Endothelial cell of umbilical vein (primary cell): Measurements from ENCODE around the gene PLEKHA5. TPM values are rescaled to one million over a fixed set of nuclear protein-coding genes. Genes with fewer than 3 reads are reported as not detected.

ENCODE experiments used
- BruUV-seq: library from RNA; stranded (reverse); fragments of 400-500 nt; replicated peaks from 2 replicates; lab custom pipeline; 2021; lab: Mats Ljungman, UMichigan
- CTCF ChIA-PET: fragments of 300-600, 350-600 bp; sonication (Branson Sonifier 250); formaldehyde crosslinking; loops from one replicate; lab custom pipeline; 2021; ENCODE audit warnings: antibody characterized with exemption, inconsistent platforms; lab: Charles Lee
- POLR2A ChIA-PET: fragments of 300-600, 350-600 bp; sonication (Branson Sonifier 250); formaldehyde crosslinking; loops from one replicate; lab custom pipeline; 2021; ENCODE audit warnings: antibody characterized with exemption, inconsistent platforms; lab: Charles Lee
- DNase-seq: peaks from one replicate; pipeline ENCODE4 v3.0.0-alpha.2; 2011; ENCODE audit warnings: low read depth, low spot score
- FAIRE-seq: peaks from 2 replicates; lab custom pipeline; 2011; peaks lifted over from hg19 to GRCh38; lab: Jason Lieb, UNC
- H2AFZ ChIP-seq: 2 replicates; pipeline ENCODE4 v1.6.0; 2012; ENCODE audit warnings: low read depth, low read length, control low read depth, inconsistent platforms
- H3K27ac ChIP-seq: 2 replicates; pipeline ENCODE4 v1.5.1; 2011; ENCODE audit warnings: low read depth, mild to moderate bottlenecking, control low read depth, low read length, moderate library complexity; ENCODE audit not compliant: insufficient read depth
- H3K27me3 ChIP-seq, 2 experiments: 2 replicates each; pipeline versions ENCODE4 v1.6.0 to v1.6.1; 2011; ENCODE audit warnings: low read length in 2 of 2, mixed read lengths in 1 of 2; ENCODE audit not compliant: control insufficient read depth in 2 of 2, insufficient read depth in 2 of 2
- H3K36me3 ChIP-seq, 2 experiments: 2 replicates in 1 of 2; 3 replicates in 1 of 2; pipeline ENCODE4 v1.5.1; 2011; ENCODE audit warnings: low read length in 2 of 2, mild to moderate bottlenecking in 1 of 2, moderate library complexity in 1 of 2; ENCODE audit not compliant: control insufficient read depth in 2 of 2, insufficient read depth in 2 of 2; ENCODE audit errors: extremely low read depth in 1 of 2
- H3K4me1 ChIP-seq: 3 replicates; pipeline ENCODE4 v1.5.1; 2011; ENCODE audit warnings: mild to moderate bottlenecking, low read length; ENCODE audit not compliant: control insufficient read depth, insufficient read depth; ENCODE audit errors: extremely low read depth
- H3K4me2 ChIP-seq: 2 replicates; pipeline ENCODE4 v1.6.1; 2011; ENCODE audit warnings: low read length, control low read depth, mixed read lengths; ENCODE audit not compliant: insufficient read depth
- H3K4me3 ChIP-seq, 3 experiments: fragments of 200-600 bp in 1 of 3; sonication (generic), shearing (Covaris generic) in 1 of 3; replicated peaks in 1 of 3; 2 replicates each; pipeline ENCODE4 v1.5.1; 2011 to 2016; ENCODE audit warnings: control low read depth in 3 of 3, low read length in 3 of 3, mild to moderate bottlenecking in 2 of 3, inconsistent platforms in 1 of 3, low read depth in 1 of 3, moderate library complexity in 1 of 3; ENCODE audit not compliant: insufficient read depth in 1 of 3
- H3K79me2 ChIP-seq: 2 replicates; pipeline ENCODE4 v1.6.0; 2012; ENCODE audit warnings: low read length, inconsistent platforms; ENCODE audit not compliant: control insufficient read depth, insufficient read depth
- H3K9ac ChIP-seq: replicated peaks from 2 replicates; pipeline ENCODE3; 2011; ENCODE audit warnings: low read length, control low read depth; ENCODE audit not compliant: insufficient read depth; ENCODE audit errors: extremely low read depth
- H3K9me1 ChIP-seq: replicated peaks from 3 replicates; pipeline ENCODE4 v1.6.0; 2011; ENCODE audit warnings: mild to moderate bottlenecking, low read length; ENCODE audit not compliant: control insufficient read depth, insufficient read depth; ENCODE audit errors: extremely low read depth
- H3K9me3 ChIP-seq: replicated peaks from 2 replicates; pipeline ENCODE4 v1.5.1; 2012; ENCODE audit warnings: low read length, inconsistent platforms; ENCODE audit not compliant: control insufficient read depth, insufficient read depth
- H4K20me1 ChIP-seq: replicated peaks from 2 replicates; pipeline ENCODE3; 2011; ENCODE audit warnings: mild to moderate bottlenecking, low read length; ENCODE audit not compliant: control insufficient read depth, insufficient read depth; ENCODE audit errors: extremely low read depth
- CTCF ChIP-seq, 2 donors: IDR thresholded peaks; 1 replicate in 1 of 2; 2 replicates in 1 of 2; pipeline ENCODE4 v1.5.1; 2011; ENCODE audit warnings: low read length in 2 of 2, mild to moderate bottlenecking in 2 of 2, moderate library complexity in 2 of 2, control low read depth in 1 of 2, inconsistent platforms in 1 of 2, low read depth in 1 of 2; ENCODE audit not compliant: insufficient read depth in 1 of 2; ENCODE audit errors: extremely low read depth in 1 of 2
- EZH2 ChIP-seq: IDR thresholded peaks from 2 replicates; pipeline ENCODE4 v1.6.1; 2012; ENCODE audit warnings: borderline replicate concordance, low read depth, mild to moderate bottlenecking, moderate library complexity, low read length, inconsistent platforms; ENCODE audit not compliant: severe bottlenecking
- FOS ChIP-seq: IDR thresholded peaks from 2 replicates; pipeline ENCODE4 v1.6.1; 2011; ENCODE audit warnings: mild to moderate bottlenecking, low read length, moderate library complexity, borderline replicate concordance; ENCODE audit not compliant: insufficient read depth
- GATA2 ChIP-seq: IDR thresholded peaks from 2 replicates; pipeline ENCODE4 v1.7.0; 2011; ENCODE audit warnings: low read depth, mild to moderate bottlenecking, moderate library complexity, mixed read lengths, low read length; ENCODE audit not compliant: insufficient read length, insufficient read depth
- JUN ChIP-seq: IDR thresholded peaks from 2 replicates; pipeline ENCODE4 v1.6.1; 2011; ENCODE audit warnings: borderline replicate concordance, low read depth; ENCODE audit not compliant: insufficient read length, insufficient read depth
- MAX ChIP-seq: IDR thresholded peaks from 2 replicates; pipeline ENCODE4 v1.6.1; 2011; ENCODE audit not compliant: insufficient read depth, insufficient read length
- MYC ChIP-seq: IDR thresholded peaks from one replicate; pipeline ENCODE4 v1.6.1; 2011; ENCODE audit warnings: mild to moderate bottlenecking, low read depth, low read length
- POLR2A ChIP-seq: IDR thresholded peaks from 2 replicates; pipeline ENCODE4 v1.6.1; 2012; ENCODE audit warnings: low read depth, mild to moderate bottlenecking, control low read depth, low read length
- POLR2AphosphoS5 ChIP-seq: IDR thresholded peaks from 2 replicates; pipeline ENCODE4 v1.6.1; 2012; ENCODE audit warnings: low read depth, mild to moderate bottlenecking, control low read depth, low read length, moderate library complexity; ENCODE audit not compliant: insufficient read depth
- dilution Hi-C: fragments of 300-500 bp; cut with MboI; formaldehyde crosslinking; loops from one replicate; pipeline ENCODE4 v1.15.0; 2019; ENCODE audit warnings: low sequenced_read_pairs; ENCODE audit not compliant: extremely low pct_ligation_motif_present
- intact Hi-C: fragments of 100-400 bp; cut with micrococcal nuclease; formaldehyde crosslinking; loops from one replicate; pipeline ENCODE4 v1.10.0; 2022
- polyA plus RNA-seq, 4 experiments: library from polyadenylated mRNA; depleted of rRNA in 3 of 4; stranded (reverse) in 3 of 4; unstranded in 1 of 4; fragments of >200 nt; gene quantifications; 2 replicates each; pipeline versions ENCODE4 v1.2.1 to v1.2.3, GENCODE V29; 2011 to 2012; ENCODE audit warnings: missing spikeins in 1 of 4
- total RNA-seq: library from RNA; stranded (reverse); gene quantifications from 2 replicates; pipeline ENCODE4 v1.2.3, GENCODE V29; 2021

The PLEKHA5 gene
- total and polyA plus RNA-seq, 2 donors (not counting 3 experiments of a cell fraction or from before 2014, with no cell fraction given) = 2.5 to 12.7 TPM

GRCh38 chr12:19095756-19096480, 33.6 kb upstream of the PLEKHA5 start:
- Histone ChIP-seq H3K79me2 (no peaks in the 10 kb centered on the region), H4K20me1 (no peaks in the 10 kb centered on the region), H3K27ac (no peak overlapping the region), H3K4me3 (no peak overlapping the region), H3K9ac (no peak overlapping the region), H2AFZ (no peak overlapping the region), H3K9me3 (no peaks in the 10 kb centered on the region), H3K27me3 (no peaks in the 10 kb centered on the region), H3K4me2 (no peak overlapping the region), H3K36me3 (no peaks in the 10 kb centered on the region), H3K4me1 (no peaks in the 10 kb centered on the region), H3K9me1 (no peaks in the 10 kb centered on the region)
- TF ChIP-seq GATA2 (no peak), MAX (no peak), FOS (peak; percentile 19), EZH2 (no peak), MYC (no peak), POLR2AphosphoS5 (no peak)
- ChIA-PET CTCF (interaction anchor here (1.0 to 1.6 kb wide), 2 partner anchors 14 to 90 kb away, joined by 3 to 4 read pairs; no protein-coding TSS in a partner anchor), POLR2A (no interaction called here)
- dilution Hi-C loops (no loop called here), intact Hi-C loops (no loop called here)
- FAIRE-seq (no peak), DNase-seq (no peak)
- BruUV-seq = no TSS peak

GRCh38 chr12:19105463-19105862, 24.1 kb upstream of the PLEKHA5 start:
- Histone ChIP-seq H3K79me2 (no peaks in the 10 kb centered on the region), H3K36me3 (no peaks in the 10 kb centered on the region), H4K20me1 (no peaks in the 10 kb centered on the region), H3K27ac (no peak overlapping the region), H3K9ac (no peak overlapping the region), H3K27me3 (no peaks in the 10 kb centered on the region), H2AFZ (no peak overlapping the region), H3K4me2 (no peak overlapping the region), H3K4me3 (no peak overlapping the region), H3K4me1 (no peaks in the 10 kb centered on the region), H3K9me3 (no peaks in the 10 kb centered on the region), H3K9me1 (no peaks in the 10 kb centered on the region)
- dilution Hi-C loops = no loop called here
- intact Hi-C loops = no loop called here
- ChIA-PET POLR2A (no interaction called here), CTCF (no interaction called here)
- no TSS peak for BruUV-seq
- DNase-seq = no peak
- FAIRE-seq = no peak
- no peak for TF ChIP-seq MYC
- TF ChIP-seq GATA2 = no peak
- TF ChIP-seq EZH2 = no peak
- TF ChIP-seq MAX = no peak
- TF ChIP-seq POLR2AphosphoS5 = no peak
- TF ChIP-seq JUN = no peak
- TF ChIP-seq FOS = no peak
- no peak for TF ChIP-seq CTCF (IDR thresholded peaks at IDR 0.05; ENCODE audit: extremely low read depth in 1 of 2, insufficient read depth in 1 of 2, low read depth in 1 of 2, low read length in 2 of 2)
- TF ChIP-seq POLR2A = no peak
